K562 (cell line): ENCODE measurements around the gene TMCC2. TPM values are rescaled to one million over a fixed set of nuclear protein-coding genes. Genes with fewer than 3 reads are reported as not detected.

ENCODE experiments used
- ATAC-seq: fragments of 200-7000 bp; cut with Tn5 transposase; 3 replicates; pipeline ENCODE4 v1.9.1; 2020; ENCODE audit warnings: moderate library complexity
- BruUV-seq: library from RNA; stranded (reverse); fragments of 400-500 nt; replicated peaks from 2 replicates; lab custom pipeline; 2021; lab: Mats Ljungman, UMichigan
- CTCF ChIA-PET: fragments of 300-600 bp; formaldehyde crosslinking; extraction: SDS; loops from one replicate; lab custom pipeline; 2021; ENCODE audit warnings: low intra/inter-chr PET ratio; lab: Yijun Ruan, JAX
- POLR2A ChIA-PET: fragments of 300-600, 350-650 bp; sonication (Branson Sonifier 250); formaldehyde crosslinking; extraction: SDS; loops from one replicate; lab custom pipeline; 2021; ENCODE audit warnings: antibody characterized with exemption, inconsistent platforms; lab: Yijun Ruan, JAX
- DNase-seq, 4 experiments: peaks; one replicate each; pipeline versions ENCODE4 v3.0.0 to v3.0.0-alpha.2; 2011 to 2018; ENCODE audit warnings: low spot score in 3 of 4, mixed read lengths in 3 of 4; ENCODE audit errors: extremely low read depth in 1 of 4
- FAIRE-seq: peaks from 2 replicates; lab custom pipeline; 2011; peaks lifted over from hg19 to GRCh38; lab: Jason Lieb, UNC
- H2AFZ ChIP-seq: 2 replicates; pipeline ENCODE4 v1.6.0; 2011; ENCODE audit warnings: low read depth, low read length, control low read depth, inconsistent platforms
- H3K27ac ChIP-seq: fragments of 200-600 bp; 3 replicates; pipeline ENCODE4 v1.8.0; 2011; ENCODE audit warnings: low read depth, mild to moderate bottlenecking, control low read depth, inconsistent platforms, low read length, moderate library complexity, mixed read lengths; ENCODE audit errors: extremely low read depth
- H3K27me3 ChIP-seq, 2 experiments: fragments of 300-600 bp in 1 of 2; 2 replicates in 1 of 2; 3 replicates in 1 of 2; pipeline versions ENCODE4 v1.6.0 to v1.8.0; 2011; ENCODE audit warnings: inconsistent platforms in 2 of 2, low read length in 2 of 2, mild to moderate bottlenecking in 1 of 2, mixed read lengths in 1 of 2, moderate library complexity in 1 of 2; ENCODE audit not compliant: control insufficient read depth in 2 of 2, insufficient read depth in 2 of 2
- H3K36me3 ChIP-seq: fragments of 300-600 bp; 3 replicates; pipeline ENCODE4 v1.8.0; 2011; ENCODE audit warnings: mild to moderate bottlenecking, low read length, inconsistent platforms; ENCODE audit not compliant: control insufficient read depth, insufficient read depth
- H3K4me1 ChIP-seq, 2 experiments: fragments of 200-600 bp in 1 of 2; replicated peaks in 1 of 2; 2 replicates in 1 of 2; 3 replicates in 1 of 2; pipeline versions ENCODE4 v1.5.1 to v1.8.0; 2011; ENCODE audit warnings: inconsistent platforms in 2 of 2, low read length in 2 of 2, mild to moderate bottlenecking in 1 of 2, mixed read lengths in 1 of 2, moderate library complexity in 1 of 2; ENCODE audit not compliant: control insufficient read depth in 2 of 2, insufficient read depth in 2 of 2
- H3K4me2 ChIP-seq: 2 replicates; pipeline ENCODE4 v1.6.1; 2011; ENCODE audit warnings: low read length, control low read depth, inconsistent platforms, mixed read lengths; ENCODE audit not compliant: insufficient read depth
- H3K4me3 ChIP-seq: fragments of 200-600 bp; sonication (generic), shearing (Covaris generic); 2 replicates; pipeline ENCODE4 v1.5.1; 2016; ENCODE audit warnings: control low read depth, inconsistent platforms
- H3K79me2 ChIP-seq: fragments of 200-600 bp; 3 replicates; pipeline ENCODE4 v1.8.0; 2011; ENCODE audit warnings: low read length, inconsistent platforms; ENCODE audit not compliant: control insufficient read depth, insufficient read depth
- H3K9ac ChIP-seq, 2 experiments: 2 replicates each; pipeline versions ENCODE4 v1.6.0 to v1.6.1; 2011; ENCODE audit warnings: low read depth in 2 of 2, low read length in 2 of 2, control low read depth in 1 of 2, inconsistent platforms in 1 of 2, mild to moderate bottlenecking in 1 of 2, mixed read lengths in 1 of 2; ENCODE audit not compliant: insufficient read depth in 1 of 2
- H3K9me1 ChIP-seq: one replicate; pipeline ENCODE4 v1.6.0; 2011; ENCODE audit warnings: inconsistent platforms, mild to moderate bottlenecking, low read length, moderate library complexity; ENCODE audit not compliant: control insufficient read depth, insufficient read depth
- H3K9me3 ChIP-seq: replicated peaks from 2 replicates; pipeline ENCODE4 v1.5.1; 2011; ENCODE audit warnings: low read depth, low read length, inconsistent platforms; ENCODE audit not compliant: control insufficient read depth, insufficient read depth
- H4K20me1 ChIP-seq: replicated peaks from 2 replicates; pipeline ENCODE4 v1.6.1; 2011; ENCODE audit warnings: low read length, inconsistent platforms, mixed read lengths; ENCODE audit not compliant: control insufficient read depth, insufficient read depth
- ARID2 ChIP-seq: fragments of 450-650 bp; IDR thresholded peaks from 2 replicates; pipeline ENCODE4 v1.6.1; 2017; ENCODE audit warnings: antibody characterized with exemption, mild to moderate bottlenecking
- SNAPC5 ChIP-seq: fragments of 250-450 bp; sonication (Bioruptor Pico); IDR thresholded peaks from 2 replicates; pipeline ENCODE4 v1.8.0; 2021; ENCODE audit warnings: moderate library complexity, mild to moderate bottlenecking, inconsistent platforms
- ZNF324 ChIP-seq: fragments of 250-450 bp; sonication (Bioruptor Pico); IDR thresholded peaks from 2 replicates; pipeline ENCODE4 v1.4.0; 2020; ENCODE audit warnings: mild to moderate bottlenecking
- ZNF407 ChIP-seq: fragments of 450-650 bp; IDR thresholded peaks from 2 replicates; pipeline ENCODE4 v1.6.1; 2016; ENCODE audit warnings: low read depth
- WGBS: fragments of 100-300 bp; shearing (Covaris generic); methylation state at CpG from one replicate; pipeline ENCODE4 v1.1.6; 2016; ENCODE audit warnings: low coverage, mixed read lengths; ENCODE audit not compliant: insufficient coverage; ENCODE audit errors: missing lambda C conversion rate; 5-methylcytosine and 5-hydroxymethylcytosine counted together
- in situ Hi-C: fragments of 300-500 bp; cut with MboI; formaldehyde crosslinking; loops from 4 replicates; pipeline ENCODE4 v1.15.0; 2018; ENCODE audit warnings: inconsistent platforms, mixed read lengths
- intact Hi-C: fragments of 100-400 bp; cut with micrococcal nuclease; formaldehyde crosslinking; loops from 2 replicates; pipeline ENCODE4 v1.14.2; 2022
- polyA plus RNA-seq, 8 experiments: library from polyadenylated mRNA; depleted of rRNA in 4 of 8; stranded (reverse) in 5 of 8; unstranded in 3 of 8; fragments of >200 nt; fragmentation: Nextera tagmentation in 2 of 8; fragmentation: Illumina TruSeq in 1 of 8; extraction: Ambion mirVana in 2 of 8; extraction: Trizol in 1 of 8; gene quantifications; 2 replicates each; pipeline versions ENCODE4 v1.2.1 to v1.2.3, GENCODE V29; 2011 to 2014; ENCODE audit warnings: inconsistent platforms in 1 of 8, missing spikeins in 1 of 8
- total RNA-seq, 7 experiments: library from RNA; depleted of rRNA in 6 of 7; stranded (reverse); fragments of >200 nt in 6 of 7; fragmentation: Illumina TruSeq in 2 of 7; extraction: Trizol in 2 of 7; gene quantifications; 2 replicates each; pipeline versions ENCODE4 v1.2.1 to v1.2.3, GENCODE V29; 2011 to 2021; ENCODE audit warnings: low replicate concordance in 1 of 7

The TMCC2 gene
- total and polyA plus RNA-seq, 9 of the 15 experiments (the other 6 are each of a cell fraction or from before 2014, with no cell fraction given) = 0.06 to 1.8 (median 0.98) TPM

GRCh38 chr1:205183676-205184335, 43.9 kb upstream of the TMCC2 start:
- no peak overlapping the region for H2AFZ ChIP-seq
- no peaks in the 10 kb centered on the region for H3K9me1 ChIP-seq
- no peak for FAIRE-seq
- H3K9me3 ChIP-seq = no peaks in the 10 kb centered on the region
- H3K4me3 ChIP-seq = no peak overlapping the region
- no peak overlapping the region; a peak in 1 of 4 replicates for H3K9ac ChIP-seq
- peaks cover 7% of the 10 kb centered on the region; the same call in 2 of the 3 replicates for H3K79me2 ChIP-seq
- no peaks in the 10 kb centered on the region for H3K27me3 ChIP-seq
- DNase-seq = no peak
- ATAC-seq = peak; percentile 32; the same call in 2 of the 3 replicates
- no peak for TF ChIP-seq SNAPC5 (CRISPR knock-in tag)
- no peak for TF ChIP-seq ZNF324 (CRISPR knock-in tag)
- no peak for TF ChIP-seq ARID2
- no peak for TF ChIP-seq ZNF407
- no peaks in the 10 kb centered on the region for H4K20me1 ChIP-seq
- 59% methylated on average over 4 of the region's 4 CpGs for WGBS
- no peak overlapping the region; the same call in 2 of the 3 replicates for H3K27ac ChIP-seq
- intact Hi-C loops (no loop called here), in situ Hi-C loops (no loop called here)
- peaks cover 14% of the 10 kb centered on the region; the same call in 2 of the 3 replicates for H3K36me3 ChIP-seq
- CTCF ChIA-PET = no interaction called here
- BruUV-seq = no TSS peak
- H3K4me1 ChIP-seq = peaks cover 0 to 14% of the 10 kb centered on the region in 2 experiments; a peak in 2 of 5 replicates
- POLR2A ChIA-PET = interaction anchor here (0.7 to 2.1 kb wide), 3 partner anchors 8 to 15 kb away, joined by 4 to 13 read pairs (median 5); no protein-coding TSS in a partner anchor
- H3K4me2 ChIP-seq = no peak overlapping the region
